GM19463 (cell line): ENCODE data around the gene HCN3.
"Not testable (repeated sequence)": the region's sequence is repeated elsewhere in the genome, so short reads cannot be mapped to it uniquely, and the experiment has no call there.

Experiments
- ATAC-seq: cut with Tn5 transposase; IDR thresholded peaks from one replicate; pipeline ENCODE4 v1.9.1; 2021; ENCODE audit warnings: mild to moderate bottlenecking, moderate library complexity; ENCODE audit not compliant: unreplicated experiment

Gene HCN3

DNA sequence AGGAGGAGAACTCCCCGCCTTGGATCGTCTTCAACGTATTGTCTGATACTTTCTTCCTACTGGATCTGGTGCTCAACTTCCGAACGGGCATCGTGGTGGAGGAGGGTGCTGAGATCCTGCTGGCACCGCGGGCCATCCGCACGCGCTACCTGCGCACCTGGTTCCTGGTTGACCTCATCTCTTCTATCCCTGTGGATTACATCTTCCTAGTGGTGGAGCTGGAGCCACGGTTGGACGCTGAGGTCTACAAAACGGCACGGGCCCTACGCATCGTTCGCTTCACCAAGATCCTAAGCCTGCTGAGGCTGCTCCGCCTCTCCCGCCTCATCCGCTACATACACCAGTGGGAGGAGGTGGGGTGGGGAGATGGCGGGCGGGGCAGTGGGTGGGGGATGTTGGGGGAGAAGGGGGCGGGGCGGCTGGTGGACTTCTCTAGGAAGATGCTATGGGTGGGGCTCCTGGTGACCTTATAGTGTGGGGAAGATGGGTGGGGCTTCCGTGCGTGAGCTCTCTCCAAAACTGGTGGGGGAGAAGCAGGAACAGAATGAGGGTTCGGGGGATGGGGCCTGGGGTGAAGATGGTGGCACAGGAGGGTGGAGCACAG lies 5.3 kb downstream of the HCN3 start:
- ATAC-seq, result no peak

GRCh38 chr1:155284476-155284875 lies 7.2 kb downstream of the HCN3 start:
- ATAC-seq, result no peak

- ATAC-seq, result no peak
These were observed 7.8 kb downstream of the HCN3 start for GRCh38 chr1:155285063-155285462.

DNA sequence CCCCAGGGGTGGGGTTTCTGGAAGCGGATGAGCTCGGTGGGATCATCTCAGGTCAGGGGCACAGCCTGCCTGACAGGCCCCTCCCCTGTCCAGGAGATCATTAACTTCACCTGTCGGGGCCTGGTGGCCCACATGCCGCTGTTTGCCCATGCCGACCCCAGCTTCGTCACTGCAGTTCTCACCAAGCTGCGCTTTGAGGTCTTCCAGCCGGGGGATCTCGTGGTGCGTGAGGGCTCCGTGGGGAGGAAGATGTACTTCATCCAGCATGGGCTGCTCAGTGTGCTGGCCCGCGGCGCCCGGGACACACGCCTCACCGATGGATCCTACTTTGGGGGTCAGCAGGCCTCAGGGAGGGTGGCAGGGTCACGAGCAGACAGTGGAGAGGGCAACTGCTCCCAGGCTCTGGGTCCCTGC lies 8.4 kb downstream of the HCN3 start:
- no peak for ATAC-seq

GRCh38 chr1:155286544-155286943 lies 9.3 kb downstream of the HCN3 start:
- ATAC-seq, result no peak

DNA sequence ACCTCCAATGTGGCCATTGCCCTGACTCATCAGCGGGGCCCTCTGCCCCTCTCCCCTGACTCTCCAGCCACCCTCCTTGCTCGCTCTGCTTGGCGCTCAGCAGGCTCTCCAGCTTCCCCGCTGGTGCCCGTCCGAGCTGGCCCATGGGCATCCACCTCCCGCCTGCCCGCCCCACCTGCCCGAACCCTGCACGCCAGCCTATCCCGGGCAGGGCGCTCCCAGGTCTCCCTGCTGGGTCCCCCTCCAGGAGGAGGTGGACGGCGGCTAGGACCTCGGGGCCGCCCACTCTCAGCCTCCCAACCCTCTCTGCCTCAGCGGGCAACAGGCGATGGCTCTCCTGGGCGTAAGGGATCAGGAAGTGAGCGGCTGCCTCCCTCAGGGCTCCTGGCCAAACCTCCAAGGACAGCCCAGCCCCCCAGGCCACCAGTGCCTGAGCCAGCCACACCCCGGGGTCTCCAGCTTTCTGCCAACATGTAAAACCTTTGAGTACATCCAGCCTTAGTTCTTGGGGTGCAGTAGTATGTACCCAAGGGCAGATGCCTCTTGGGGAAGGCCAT lies 10.8 kb downstream of the HCN3 start:
- ATAC-seq, result no peak

DNA sequence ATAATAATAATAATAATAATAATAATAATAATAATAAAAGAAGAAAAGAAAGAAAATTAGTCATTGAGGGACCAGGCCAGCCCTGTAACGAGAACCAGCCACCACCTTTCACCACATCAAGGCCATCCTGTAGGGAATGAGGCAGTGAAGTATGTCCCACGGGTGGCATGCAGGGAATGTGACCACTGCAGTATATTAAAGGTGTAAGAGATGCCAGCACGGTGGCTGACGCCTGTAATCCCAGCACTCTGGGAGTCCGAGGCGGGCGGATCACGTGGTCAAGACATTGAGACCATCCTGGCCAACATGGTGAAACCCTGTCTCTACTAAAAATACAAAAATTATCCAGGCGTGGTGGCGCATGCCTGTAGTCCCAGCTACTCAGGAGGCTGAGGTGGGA lies 13.7 kb downstream of the HCN3 start:
- not testable (repeated sequence) for ATAC-seq

DNA sequence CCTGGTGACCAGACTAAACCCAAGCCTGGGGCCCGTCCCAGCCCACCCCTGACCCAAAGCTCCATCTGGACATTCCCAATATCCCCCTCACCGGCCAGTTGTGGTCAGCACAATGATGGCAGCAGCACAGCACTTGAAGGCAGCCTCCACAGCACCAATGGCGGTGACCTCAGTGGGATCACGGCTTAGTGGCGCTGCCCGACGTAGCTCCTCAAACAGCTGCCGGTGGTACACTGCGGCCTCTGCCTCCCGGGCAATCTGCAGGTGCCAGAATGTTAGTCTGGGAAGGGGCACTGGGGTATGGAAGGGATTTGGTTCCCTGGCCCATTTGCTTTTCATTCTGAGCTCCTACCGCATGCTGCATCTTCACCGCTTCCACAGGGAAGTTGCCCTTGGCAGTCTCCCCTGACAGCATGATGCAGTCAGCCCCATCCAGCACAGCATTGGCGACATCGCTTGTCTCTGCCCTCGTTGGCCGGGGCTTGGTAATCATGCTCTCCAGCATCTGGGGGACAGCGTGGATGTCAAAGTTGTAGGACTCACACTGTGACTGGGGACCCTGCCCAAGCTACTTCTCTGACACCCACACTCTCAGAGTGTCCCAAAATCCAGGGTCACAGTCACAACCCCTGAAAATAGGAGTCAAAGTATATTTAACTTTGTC lies 16.0 kb downstream of the HCN3 start:
- ATAC-seq, result no peak

GRCh38 chr1:155294520-155295182 lies 17.4 kb downstream of the HCN3 start:
- ATAC-seq, result no peak

GRCh38 chr1:155295183-155295941 lies 18.1 kb downstream of the HCN3 start:
- no peak for ATAC-seq

DNA sequence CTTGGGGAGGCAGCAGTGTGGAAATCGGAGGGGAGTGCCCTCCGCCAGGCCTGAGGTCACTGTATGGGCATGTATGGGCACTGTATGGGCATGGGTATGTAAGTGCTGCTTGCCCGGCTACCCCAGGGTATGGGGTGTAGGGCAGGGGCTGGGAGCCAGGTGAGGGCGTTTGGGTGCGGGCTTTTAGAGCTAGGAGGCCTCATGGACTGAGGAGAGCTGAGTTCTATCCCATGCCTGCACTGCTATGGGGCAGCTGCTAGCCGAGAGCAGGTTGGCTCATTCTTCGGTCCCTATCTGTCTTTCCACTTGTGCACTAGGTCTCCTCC lies 18.6 kb downstream of the HCN3 start:
- no peak for ATAC-seq

GRCh38 chr1:155296661-155297060 lies 19.4 kb downstream of the HCN3 start:
- ATAC-seq, result no peak

DNA sequence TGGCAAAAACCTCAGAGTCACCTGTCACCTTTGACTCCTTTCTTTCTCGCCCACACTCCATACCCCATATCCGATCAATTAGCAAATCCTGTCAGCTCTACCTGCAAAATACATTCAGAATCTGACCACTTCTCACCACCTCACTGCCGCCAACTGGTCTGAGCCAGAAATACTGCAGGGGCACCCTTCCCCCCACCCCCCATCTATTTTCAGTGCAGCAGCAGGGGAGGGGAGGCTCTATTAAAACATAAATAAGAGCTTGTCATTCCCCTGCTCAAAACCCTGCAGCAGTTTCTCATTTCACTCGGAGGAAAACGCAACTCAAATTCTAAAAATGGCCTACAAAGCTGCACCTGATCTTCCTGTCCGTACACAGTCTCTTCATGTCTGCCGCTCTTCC lies 20.1 kb downstream of the HCN3 start:
- no peak for ATAC-seq

DNA sequence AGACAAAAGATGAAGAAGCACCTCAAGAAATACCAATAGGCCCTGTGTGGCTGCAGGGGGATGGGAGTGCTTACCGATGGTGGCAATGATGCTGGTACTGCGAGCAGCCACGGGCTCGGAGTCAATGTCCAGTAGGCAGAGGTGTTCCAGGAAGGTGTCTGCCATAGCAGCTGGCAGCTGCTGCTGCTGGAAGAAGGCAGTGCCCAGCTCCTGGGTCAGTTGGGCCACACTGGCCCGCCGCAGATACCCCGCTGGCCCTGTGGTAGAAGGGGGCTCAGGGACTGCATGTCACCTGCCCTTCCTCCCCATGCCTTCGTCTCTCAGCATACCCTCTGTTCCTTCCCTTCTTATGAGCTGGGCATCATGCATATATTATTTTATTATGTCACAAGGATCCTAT lies 22.8 kb downstream of the HCN3 start:
- no peak for ATAC-seq

- ATAC-seq, result no peak
These were observed 23.5 kb downstream of the HCN3 start for GRCh38 chr1:155300553-155301329.

GRCh38 chr1:155301342-155301841 lies 24.1 kb downstream of the HCN3 start, which contains the start of gene PKLR:
PKLR (minus strand) TSS chr1:155301438; CDS start chr1:155301395, 43 bp downstream.
- ATAC-seq, result no peak

GRCh38 chr1:155304558-155305063 lies 27.3 kb downstream of the HCN3 start:
- no peak for ATAC-seq

DNA sequence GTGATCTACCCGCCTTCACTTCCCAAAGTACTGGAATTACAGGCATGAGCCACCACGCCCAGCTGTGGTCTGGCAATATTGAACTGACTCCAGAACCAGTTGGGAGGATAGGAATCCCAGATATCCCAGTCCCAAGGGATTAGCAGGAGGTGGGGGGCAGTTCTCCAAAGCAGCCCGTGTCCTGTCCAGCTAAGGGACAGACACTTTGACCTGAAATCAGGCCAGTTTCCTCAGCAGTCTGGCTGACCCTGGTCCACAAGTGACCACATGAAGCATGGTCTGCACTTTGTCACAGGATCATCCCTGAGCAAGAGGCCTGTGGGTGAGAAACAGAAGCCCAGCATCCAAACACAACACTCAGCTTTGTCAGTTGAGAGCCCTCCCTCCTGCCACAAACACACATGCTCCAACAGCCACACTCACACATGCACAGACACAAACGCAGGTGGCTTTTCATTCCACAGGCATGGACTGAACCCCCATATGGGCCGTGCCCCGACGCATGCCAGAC lies 28.7 kb downstream of the HCN3 start:
- no peak for ATAC-seq

GRCh38 chr1:155307247-155307740 lies 30.0 kb downstream of the HCN3 start:
- no peak for ATAC-seq
